NAMALWA (cell line): ENCODE measurements around the gene CBX4.

Source experiments
- DNase-seq: peaks from one replicate; pipeline ENCODE4 v3.0.0-alpha.2; 2015; ENCODE audit warnings: low spot score

The CBX4 gene

DNA sequence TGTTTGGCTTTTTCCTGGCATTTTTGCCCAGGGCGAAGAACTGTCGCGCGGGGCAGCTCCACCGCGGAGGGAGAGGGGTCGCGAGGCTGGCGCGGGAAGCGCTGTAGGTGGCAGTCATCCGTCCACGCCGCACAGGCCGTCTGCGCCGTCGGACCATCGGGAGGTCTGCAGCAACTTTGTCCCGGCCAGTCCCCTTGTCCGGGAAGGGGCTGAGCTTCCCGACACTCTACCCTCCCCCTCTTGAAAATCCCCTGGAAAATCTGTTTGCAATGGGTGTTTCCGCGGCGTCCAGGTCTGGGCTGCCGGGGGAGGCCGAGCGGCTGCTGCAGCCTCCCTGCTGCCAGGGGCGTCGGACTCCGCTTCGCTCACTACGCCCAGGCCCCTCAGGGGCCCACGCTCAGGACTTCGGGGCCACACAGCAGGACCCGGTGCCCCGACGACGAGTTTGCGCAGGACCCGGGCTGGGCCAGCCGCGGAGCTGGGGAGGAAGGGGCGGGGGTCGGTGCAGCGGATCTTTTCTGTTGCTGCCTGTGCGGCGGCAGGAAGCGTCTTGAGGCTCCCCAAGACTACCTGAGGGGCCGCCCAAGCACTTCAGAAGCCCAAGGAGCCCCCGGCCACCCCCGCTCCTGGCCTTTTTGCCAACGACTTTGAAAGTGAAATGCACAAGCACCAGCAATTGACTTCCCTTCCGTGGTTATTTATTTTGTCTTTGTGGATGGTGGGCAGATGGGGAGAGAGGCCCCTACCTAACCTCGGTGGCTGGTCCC is 2.3 kb upstream of the CBX4 start:
- no peak for DNase-seq

DNA sequence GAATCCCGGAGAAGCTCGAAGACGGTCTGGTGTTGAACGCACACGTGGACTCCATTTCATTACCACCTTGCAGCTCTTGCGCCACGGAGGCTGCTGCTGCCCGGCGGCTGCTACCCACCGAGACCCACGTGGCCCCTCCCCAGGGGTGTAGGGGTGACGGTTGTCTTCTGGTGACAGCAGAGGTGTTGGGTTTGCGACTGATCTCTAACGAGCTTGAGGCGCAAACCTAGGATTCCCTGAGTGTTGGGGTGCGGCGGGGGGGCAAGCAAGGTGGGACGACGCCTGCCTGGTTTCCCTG is 1.7 kb upstream of the CBX4 start:
- DNase-seq = no peak

DNA sequence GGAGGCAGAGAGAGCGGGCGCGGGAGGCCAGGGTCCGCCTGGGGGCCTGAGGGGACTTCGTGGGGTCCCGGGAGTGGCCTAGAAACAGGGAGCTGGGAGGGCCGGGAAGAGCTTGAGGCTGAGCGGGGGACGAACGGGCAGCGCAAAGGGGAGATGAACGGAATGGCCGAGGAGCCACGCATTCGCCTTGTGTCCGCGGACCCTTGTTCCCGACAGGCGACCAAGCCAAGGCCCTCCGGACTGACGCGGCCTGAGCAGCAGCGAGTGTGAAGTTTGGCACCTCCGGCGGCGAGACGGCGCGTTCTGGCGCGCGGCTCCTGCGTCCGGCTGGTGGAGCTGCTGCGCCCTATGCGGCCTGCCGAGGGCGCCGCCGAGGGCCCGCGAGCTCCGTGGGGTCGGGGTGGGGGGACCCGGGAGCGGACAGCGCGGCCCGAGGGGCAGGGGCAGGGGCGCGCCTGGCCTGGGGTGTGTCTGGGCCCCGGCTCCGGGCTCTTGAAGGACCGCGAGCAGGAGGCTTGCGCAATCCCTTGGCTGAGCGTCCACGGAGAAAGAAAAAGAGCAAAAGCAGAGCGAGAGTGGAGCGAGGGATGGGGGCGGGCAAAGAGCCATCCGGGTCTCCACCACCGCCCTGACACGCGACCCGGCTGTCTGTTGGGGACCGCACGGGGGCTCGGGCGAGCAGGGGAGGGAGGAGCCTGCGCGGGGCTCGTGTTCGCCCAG is 1.2 kb upstream of the CBX4 start:
- no peak for DNase-seq

DNA sequence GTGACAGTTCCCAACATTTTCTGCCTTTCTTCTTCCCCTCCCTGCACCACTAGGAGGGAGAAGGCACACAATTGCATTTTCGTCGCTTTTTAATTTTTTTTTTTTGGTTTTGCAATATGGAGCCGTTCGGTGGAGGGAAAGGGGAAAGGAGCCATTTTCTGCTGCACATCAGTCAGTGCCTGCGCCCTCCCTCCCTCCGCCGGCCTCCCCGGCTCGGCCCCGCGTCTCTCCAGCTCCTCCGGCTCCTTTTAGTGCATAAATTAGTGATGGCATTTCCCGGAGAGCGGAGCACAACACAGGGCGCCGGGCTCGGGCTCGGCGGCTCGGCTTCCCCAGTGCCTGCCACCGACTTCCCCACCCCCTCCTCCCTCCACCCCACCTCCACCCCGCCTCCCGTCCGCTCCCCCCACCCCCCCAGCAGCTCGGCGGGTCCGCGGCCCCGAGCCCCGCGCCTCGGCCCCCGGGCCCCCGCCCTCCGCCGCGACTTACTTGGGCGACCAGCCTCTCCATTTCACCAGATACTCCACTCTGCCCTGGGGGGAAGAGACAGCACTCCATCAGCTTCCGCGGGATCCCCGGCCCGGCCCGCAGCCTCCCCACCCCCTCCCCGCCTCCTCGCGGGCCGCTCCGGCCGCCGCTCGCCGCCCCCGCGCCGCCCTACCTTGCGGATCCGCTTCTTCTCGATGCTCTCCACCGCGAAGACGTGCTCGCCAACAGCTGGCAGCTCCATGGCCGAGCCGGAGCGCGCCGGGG is 542 bp downstream of the CBX4 start:
- DNase-seq = peak; percentile 81

DNA sequence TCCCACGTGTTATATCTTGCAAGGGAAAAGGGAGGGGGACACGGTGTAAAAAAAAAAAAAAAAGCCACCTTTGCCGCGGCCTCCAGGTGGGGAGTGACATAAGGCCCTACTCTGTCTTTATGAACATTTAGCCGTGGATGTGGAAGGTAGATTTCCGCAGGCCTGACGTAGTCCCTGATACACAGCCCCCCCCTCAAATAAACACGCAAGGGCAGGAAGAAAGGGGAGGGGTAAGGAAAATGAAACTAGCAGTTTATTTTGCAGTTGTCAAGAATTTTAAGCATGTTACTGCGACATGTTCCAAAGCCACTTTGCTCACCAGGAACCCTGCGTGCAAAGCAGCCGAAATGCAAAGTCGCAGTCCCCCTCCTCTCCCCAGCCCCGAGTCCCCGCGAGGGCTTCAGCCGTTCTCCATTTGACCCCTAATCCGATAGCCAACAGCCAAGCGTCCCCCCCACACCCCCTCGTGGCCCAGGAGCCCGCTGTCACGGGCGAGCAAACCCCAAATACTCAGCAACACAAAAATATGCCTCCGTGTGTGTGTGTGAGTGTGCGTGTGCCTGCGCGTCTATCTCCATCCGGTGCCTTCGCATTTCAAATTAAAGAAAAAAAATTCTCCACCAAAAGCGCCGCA is 1.2 kb downstream of the CBX4 start:
- peak; percentile 55 for DNase-seq

DNA sequence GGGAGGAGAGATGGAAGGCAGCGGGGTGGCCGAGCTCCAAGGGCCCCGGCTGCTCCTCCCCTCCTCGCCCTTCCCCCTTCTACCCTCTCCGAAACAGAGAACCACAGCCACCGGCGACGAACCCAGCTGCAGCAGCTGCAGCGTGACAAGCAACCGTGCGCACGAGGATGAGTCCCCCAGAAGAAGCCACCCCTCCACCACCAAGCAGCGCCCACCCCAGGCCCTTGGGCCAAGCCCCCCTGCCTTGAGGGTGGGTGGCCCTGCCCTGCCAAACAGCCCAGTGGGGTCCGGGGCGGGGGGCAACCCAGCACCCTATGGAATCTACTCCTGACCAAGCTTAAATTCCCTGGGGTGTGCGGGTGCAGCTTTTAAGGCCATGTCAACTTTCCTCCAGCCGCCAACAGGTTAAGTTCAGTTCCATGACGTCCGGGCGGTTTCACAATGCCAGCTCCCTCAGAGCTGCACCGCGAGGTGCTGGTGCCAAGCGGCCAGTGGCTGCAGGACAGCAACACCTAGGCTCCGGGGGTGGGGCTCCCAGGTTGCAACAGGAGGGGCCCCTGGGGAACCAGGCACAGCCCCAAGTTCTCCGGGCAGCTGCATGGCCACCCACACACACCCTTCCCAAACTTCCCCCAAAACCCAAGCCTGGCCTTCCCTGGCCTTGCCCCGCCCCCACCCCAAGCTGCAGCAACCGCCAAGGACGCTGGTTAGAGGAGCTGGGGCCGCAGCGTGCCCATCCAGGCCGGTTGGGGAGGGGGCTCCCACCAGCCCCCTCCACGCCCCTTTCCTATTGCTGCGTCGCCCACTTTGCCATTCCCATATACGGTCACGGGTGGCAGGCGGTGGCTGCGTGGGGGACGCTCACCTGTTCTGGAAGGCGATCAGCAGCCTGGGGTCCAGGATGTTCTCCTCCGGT is 2.0 kb downstream of the CBX4 start:
- peak; percentile 95 for DNase-seq

DNA sequence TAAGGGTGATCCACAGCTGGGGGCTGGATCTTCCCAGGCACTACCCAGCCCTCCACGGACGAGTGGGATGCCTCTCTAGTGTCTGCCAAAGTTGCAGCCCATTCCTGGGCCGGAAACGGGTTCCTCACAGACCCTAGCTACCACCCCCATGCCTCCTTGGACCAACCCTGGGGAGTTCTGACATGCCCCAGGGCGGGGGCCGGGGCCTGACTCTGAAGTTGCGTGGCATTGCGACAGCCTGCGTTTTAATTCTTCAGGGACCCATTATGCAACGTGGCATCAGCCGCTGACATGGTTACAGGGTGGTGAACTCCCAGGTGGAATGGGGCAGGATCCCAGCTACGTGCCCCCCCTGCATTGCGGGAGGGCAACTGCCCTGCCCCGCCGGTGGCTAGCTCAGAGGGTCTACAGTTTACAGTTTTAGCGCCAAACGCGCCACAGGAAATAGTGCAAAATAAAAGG is 2.7 kb downstream of the CBX4 start:
- no peak for DNase-seq

DNA sequence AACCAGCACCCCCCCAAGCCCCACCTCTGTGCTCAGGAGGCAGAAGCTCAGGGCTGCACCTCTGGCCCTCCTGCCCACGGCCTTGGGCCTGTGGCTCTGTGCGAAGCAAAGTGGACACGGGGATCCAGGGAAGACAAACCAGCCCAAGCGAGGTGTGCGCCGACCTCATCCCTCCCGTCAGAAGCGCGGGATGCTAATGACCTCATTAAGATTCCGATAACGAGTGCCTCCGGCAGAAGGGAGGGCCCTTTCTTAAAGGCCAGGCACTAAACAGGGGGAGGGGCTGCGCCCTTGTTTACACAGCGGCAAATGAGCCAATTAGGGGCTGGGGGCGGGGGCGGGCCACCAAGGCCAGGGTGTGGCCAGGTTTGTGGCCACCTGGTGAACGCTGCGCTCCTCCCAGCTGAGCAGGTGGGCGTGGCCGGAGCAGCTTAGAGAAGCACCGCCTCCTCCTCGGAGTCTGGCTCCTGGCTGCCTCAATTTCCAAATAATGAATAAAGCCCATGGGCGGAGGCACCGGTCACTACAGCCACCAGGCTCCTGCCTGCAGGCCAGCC is 3.2 kb downstream of the CBX4 start:
- DNase-seq = no peak

DNA sequence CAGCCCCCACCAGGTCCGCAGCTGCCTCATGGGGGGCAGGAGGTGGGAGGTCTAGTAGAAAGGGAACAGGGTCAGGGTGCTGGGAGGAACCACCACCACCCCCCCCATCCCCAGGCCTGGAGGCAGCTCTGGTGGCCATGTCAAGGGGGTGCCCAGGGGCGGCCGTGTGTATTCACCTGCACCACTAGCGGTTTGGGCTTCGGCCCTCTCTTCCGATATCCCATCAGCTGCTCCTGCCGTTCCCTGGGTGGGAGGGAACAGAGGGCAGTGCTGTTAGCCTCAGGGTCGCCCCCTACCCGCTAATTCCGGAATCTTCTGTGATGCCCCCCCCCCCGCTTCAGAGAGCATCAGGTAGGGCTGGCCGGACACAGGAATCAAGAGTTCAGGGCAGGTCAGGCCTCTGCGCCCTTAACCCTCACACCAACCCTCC is 3.8 kb downstream of the CBX4 start:
- no peak for DNase-seq

DNA sequence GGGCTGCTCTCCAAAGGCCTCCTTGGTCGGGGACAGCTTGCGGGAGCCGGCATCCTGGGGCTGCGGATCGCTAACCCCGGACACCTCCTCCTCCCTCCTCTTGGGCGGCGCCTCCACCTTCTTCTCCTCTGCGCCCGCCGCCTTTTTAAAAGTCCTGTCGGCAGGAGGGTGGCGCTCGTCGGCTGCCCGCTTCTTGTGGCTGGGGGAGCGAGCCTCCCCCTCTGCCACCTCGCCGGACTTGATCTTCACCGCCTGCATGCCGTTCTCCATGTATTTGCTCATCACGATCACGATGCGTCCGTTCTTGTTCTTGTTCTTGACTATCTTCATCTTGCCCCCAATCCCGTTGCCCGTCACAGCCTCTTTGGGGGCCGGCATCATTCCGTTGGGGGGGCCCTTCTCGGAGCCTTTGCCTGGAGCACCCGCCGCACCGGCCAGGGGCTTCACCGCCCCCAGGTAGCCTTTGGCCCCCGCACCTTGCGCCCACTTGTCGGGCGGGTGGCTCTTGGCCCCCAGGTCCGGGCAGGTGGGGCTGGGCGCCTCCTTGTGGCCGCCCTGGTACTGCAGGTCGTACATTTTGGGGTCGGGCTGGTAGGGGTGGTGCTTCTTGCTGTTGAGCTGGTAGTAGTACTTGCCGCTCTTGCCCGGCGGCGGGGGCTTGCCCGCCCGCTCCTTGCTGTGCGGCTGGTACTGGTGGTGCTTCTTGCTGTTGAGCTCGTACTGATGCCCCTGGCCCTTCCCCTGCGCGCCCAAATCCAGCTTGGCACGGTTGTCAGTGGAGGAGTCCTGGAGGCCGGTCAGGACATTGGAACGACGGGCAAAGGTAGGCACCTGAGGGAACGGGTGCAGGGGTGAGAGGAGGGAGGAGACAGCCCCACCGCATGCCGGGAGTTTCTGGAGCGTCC is 4.4 kb downstream of the CBX4 start:
- peak; percentile 55 for DNase-seq

DNA sequence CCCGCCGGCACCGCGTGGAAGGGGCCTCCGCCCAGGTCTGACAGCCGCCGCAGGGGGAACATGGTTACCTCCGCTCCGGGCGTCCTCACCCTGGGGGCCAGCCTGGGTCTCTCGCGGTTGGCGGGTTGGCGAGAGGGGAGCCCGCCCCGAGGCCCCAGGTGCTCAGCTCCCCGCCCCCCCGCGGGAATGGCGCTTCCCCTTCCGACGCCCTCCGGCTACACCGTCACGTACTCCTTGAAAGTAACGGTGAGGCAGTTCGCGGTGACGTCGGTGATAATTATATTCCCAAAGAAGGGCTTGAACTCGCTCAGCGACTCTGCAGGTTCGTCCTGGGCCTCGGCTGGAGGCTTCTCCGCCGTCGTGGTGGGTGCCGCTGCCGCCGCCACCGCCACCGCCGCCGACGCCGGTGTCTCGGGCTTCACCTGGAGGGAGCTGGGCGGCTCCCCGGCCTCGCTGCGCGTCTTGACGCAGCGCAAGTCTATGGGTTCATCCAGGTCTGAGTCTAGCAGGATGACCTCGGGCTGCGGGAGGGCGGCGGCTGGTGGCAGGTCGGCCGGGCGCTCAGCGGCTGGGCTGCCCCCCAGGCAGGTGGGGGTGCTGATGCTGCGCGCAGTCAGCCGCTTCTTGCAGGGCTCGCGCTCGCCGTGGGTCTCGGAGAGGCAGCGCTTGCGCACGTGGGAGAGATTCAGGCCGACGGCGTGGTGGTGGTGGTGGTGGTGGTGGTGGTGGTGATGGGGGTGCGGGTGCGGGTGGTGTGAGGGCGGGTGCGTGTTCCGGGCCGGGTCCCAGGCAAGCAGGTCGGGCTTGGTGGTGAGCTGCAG is 5.3 kb downstream of the CBX4 start:
- no peak for DNase-seq

DNA sequence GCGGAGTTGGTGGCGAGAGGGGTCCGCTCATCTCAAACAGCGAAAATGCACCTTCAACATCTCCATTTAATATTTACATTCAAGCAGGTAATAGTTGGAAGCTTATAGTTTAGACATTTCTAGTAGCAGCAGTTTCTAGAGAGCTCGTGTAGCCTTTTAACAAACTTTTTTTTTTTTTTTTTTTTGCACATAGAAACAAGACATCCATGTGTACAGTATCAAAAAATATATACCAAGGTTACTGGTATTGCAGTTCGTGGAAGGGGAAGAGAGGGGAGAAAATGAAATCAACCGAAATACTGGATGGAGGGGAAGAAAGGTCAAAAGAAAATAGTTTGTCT is 6.2 kb downstream of the CBX4 start:
- no peak for DNase-seq

DNA sequence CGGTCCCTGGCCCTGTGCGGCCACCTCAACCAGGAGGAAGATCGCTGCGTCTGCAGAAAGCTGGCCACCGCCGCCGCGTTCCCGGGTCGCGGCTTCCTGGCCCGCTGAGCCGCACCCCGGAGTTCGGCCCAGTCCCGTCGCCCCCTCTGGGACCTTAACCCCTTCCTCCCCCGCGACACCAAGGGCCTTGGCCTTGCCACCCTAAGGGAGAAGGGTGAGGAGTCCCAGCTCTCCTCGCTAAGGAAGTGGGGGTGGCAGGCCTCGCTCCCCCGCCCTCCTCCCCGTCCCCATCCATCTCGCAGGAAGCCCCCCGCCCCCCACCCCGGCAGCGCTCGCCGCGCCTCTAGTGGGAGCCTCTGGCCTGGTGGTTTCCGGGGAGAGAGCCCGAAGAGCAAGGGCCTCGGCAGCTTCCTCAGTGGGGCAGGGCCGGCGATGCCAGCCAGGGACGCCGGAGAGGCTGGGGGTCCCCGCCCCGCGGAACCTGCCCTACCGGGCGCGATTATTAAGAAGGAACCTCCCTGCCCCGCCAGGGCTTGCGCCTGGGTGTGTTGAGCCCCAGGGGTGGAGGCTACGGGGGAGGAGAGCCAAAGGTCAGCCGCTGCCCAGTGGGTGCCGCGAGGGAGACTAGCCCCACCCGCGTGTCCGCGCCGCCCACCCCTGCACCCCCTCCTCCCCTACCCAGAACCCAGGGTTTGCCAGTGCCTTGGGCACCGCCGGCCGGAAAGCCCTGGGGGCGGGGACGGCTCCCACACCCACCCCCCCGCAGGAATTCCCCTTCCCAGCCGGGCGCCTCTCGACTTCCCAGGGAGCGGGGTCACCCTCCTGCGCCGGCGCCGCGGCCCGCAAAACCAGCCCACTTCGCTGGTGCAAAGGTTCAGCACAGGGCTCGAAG is 6.8 kb downstream of the CBX4 start:
- no peak for DNase-seq

DNA sequence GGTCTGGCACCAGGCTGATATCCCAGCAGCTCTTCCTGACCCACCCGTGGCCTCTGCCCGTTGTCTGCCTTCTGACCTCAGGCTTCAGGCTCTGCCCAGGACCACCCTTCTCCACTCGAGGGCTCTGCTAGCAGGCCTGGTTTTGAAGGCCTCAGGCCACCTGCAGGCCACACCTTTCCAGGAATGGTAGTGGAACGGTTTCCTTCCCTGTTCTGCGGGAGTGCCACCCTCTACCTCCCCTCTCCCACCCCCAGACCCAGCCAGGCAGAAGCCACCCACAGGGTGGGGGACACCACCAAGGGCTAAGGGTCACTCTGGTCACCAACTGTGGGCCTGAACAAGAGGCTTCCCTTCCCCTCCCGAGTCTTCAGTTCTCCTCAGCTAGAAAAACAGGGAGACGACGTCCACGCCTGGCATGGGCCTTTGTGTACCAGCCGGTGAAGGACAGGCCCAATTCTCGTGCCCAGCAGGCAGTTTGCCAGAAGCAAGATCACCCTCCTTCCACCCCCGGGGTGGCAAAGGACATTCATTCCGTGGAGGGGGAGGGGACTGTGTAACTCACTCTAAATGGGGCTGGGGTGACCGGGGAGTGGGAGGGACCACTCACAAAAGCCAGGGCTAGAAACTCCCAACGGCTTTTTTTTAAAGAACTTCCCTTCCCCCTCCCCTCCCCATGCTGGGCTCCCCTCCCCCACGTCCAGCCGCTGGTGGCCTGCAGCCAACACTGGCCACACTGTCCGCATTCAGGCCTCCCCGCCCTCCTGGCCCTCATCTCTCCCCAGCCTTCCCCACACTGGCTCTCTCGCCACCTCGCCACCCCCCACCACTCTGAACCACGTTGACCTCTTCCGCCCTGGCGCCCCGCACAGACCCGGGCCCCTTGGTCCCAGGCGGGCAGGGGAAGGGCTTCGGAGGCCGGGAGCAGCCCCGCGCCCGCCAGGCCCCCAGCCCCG is 7.7 kb downstream of the CBX4 start:
- no peak for DNase-seq

DNA sequence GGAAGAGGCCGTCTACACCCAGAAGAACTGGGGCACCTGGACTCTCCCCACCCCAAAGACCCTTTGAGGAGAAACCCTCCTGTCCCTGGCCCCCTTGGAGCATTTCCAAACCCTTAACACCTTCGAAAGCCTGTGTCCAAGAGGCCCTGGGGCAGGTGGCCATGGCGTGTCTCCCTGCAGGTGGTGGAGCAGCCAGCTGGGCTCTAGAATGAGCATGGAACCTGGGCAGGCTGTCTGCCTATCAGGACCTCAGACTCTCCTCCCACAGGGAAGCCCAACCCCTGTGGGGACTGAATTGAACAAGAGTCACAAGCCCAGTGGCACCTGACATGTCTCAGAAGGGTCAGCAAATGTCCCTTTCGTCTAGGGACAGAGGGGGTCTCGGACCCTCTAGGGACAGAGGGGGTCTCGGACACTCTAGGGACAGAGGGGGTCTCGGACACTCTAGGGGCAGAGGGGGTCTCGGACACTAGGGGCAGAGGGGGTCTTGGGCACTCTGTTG is 8.4 kb downstream of the CBX4 start:
- no peak for DNase-seq

DNA sequence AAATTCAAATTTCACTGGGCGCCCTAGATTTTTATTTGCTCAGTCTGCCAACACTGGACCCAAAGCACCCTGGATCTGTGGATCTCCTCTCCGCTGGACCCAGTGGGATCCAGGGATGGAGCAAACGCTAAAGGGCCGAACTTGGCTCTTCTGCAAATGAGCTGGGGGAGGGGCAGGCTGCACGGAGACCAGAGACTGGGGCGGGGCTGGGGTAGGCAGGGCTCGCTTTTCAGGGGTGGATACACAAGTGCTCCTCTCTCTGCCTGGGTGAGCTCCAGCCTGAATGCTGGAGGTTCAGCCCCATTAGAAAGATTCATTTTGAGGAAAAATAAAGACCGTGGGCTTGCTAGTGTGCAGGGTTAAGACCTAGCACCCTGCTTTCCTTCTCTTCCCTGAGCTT is 8.9 kb downstream of the CBX4 start:
- DNase-seq = no peak

DNA sequence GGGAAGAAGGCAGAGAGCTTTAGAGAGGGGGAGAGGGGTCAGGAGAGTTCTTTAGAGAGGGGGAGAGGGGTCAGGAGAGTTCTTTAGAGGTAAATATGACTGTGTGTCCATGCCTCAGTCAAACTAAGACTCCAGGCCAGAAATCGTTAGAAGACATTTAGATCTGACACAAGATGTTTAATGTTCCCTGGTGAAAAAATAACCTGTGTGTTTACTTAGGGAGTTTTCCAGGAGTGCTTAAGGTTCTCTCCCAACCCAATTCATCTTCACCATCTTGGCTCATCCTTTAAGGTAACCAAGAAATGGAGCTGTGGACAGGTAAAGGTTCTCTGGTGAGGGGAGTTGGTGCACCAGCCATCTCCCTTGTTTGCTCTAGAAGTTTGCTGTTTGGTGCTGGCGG is 9.8 kb downstream of the CBX4 start:
- no peak for DNase-seq
